ENCODE measurements around the gene ZNF575.

The ZNF575 gene

DNA sequence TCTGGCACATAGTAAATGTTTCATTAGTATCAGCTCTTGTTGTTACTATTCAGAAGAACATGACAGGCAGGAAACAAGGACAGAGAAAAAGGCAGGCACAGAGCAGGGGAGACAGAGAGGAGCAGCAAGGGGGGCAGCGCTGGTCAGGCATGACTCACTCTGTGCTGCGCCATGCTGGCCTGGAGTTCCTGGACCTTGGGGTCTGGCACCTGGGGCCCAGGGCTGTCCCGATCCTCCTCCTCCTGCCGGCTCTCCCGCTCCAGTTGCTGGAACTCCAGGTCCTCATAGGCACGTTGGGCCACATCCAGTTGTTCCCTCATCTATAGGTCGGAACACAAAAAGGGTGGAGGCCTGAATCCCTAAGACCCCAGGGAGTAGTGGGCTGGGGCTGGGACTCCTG, 36.0 kb upstream of the ZNF575 start:
- Histone ChIP-seq H2AFZ (no peak overlapping the region), H3K4me2 (ENCODE audit: low read length) (no peak overlapping the region), H3K4me1 (no peaks in the 10 kb centered on the region), H3K27ac (no peak overlapping the region), H3K27me3 (ENCODE audit: control insufficient read depth, insufficient read depth, low read length) (no peaks in the 10 kb centered on the region), H3K9ac (no peak overlapping the region), H3K4me3 (ENCODE audit: low read depth, low read length) (no peak overlapping the region), H3K79me2 (no peaks in the 10 kb centered on the region), H3K9me3 (ENCODE audit: control insufficient read depth, low read length) (no peaks in the 10 kb centered on the region), H3K36me3 (ENCODE audit: control insufficient read depth, insufficient read depth, low read length) (no peaks in the 10 kb centered on the region)
- TF ChIP-seq CTCF (IDR thresholded peaks at IDR 0.05), result no peak

DNA sequence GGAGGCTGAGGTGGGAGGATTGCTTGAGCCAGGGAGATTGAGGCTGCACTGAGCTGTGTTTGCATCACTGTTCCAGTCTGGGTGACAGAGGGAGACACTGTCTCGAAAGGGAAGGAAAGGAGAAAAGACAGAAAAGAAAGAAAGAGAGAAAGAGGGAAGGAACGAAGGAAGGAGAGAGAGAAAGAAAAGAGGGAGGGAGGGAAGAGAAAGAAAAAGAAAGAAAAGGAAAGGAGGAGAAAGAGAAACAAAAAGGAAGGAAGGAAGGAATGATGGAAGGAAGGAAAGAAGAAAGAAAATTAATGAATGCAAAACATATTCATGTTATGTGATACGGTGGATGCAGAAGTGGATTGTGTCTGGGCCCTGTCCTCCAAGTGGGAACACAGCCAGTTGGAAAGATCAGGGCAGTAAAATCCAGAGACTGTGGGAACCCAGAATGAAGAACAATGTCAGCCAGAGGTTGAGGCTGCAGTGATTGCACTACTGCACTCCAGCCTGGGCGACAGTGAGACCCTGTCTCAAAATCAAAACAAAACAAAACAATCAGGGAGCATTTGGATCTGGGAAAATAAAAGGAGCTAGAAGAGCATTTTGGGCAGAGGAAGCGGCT, 34.6 kb upstream of the ZNF575 start:
- Histone ChIP-seq H3K4me2 (ENCODE audit: low read length) (no peak overlapping the region), H2AFZ (no peak overlapping the region), H3K79me2 (no peaks in the 10 kb centered on the region), H3K36me3 (ENCODE audit: control insufficient read depth, insufficient read depth, low read length) (no peaks in the 10 kb centered on the region), H3K27me3 (ENCODE audit: control insufficient read depth, insufficient read depth, low read length) (no peaks in the 10 kb centered on the region), H3K4me3 (ENCODE audit: low read depth, low read length) (no peak overlapping the region), H3K9ac (no peak overlapping the region), H3K4me1 (no peaks in the 10 kb centered on the region), H3K9me3 (ENCODE audit: control insufficient read depth, low read length) (no peaks in the 10 kb centered on the region), H3K27ac (no peak overlapping the region)
- TF ChIP-seq CTCF (IDR thresholded peaks at IDR 0.05), result no peak

DNA sequence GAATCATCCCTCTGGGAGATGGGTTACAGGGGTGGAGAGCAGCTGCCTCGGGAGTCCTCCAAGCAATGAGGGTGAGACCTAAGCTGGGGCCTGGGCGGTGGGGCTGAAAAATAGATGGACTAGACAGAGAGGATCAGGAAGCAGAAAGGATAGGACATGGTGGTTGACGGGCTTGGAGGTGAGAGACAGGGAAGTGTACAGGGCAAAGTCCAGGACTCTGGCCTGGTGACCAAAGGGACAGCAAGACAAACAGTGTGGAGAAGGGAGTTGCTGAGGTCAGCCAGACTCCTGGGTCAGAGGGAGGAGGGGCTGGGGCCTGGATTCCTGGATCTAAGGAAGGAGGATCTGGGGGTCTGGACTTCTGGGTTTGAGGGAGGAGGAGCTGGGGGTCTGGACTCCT, 33.9 kb upstream of the ZNF575 start:
- H3K36me3 ChIP-seq (ENCODE audit: control insufficient read depth, insufficient read depth, low read length), result no peaks in the 10 kb centered on the region
- no peak overlapping the region for H3K27ac ChIP-seq
- H3K27me3 ChIP-seq (ENCODE audit: control insufficient read depth, insufficient read depth, low read length), result no peaks in the 10 kb centered on the region
- no peak overlapping the region for H2AFZ ChIP-seq
- no peaks in the 10 kb centered on the region for H3K9me3 ChIP-seq (ENCODE audit: control insufficient read depth, low read length)
- no peak overlapping the region for H3K4me3 ChIP-seq (ENCODE audit: low read depth, low read length)
- no peaks in the 10 kb centered on the region for H3K79me2 ChIP-seq
- no peak overlapping the region for H3K4me2 ChIP-seq (ENCODE audit: low read length)
- no peak for TF ChIP-seq CTCF (IDR thresholded peaks at IDR 0.05)
- H3K9ac ChIP-seq, result no peak overlapping the region
- H3K4me1 ChIP-seq, result no peaks in the 10 kb centered on the region

- H3K79me2 ChIP-seq, result no peaks in the 10 kb centered on the region
- no peak overlapping the region for H3K4me2 ChIP-seq (ENCODE audit: low read length)
- no peak overlapping the region for H3K9ac ChIP-seq
- no peaks in the 10 kb centered on the region for H3K36me3 ChIP-seq (ENCODE audit: control insufficient read depth, insufficient read depth, low read length)
- TF ChIP-seq CTCF (IDR thresholded peaks at IDR 0.05), result no peak
- no peaks in the 10 kb centered on the region for H3K27me3 ChIP-seq (ENCODE audit: control insufficient read depth, insufficient read depth, low read length)
- no peak overlapping the region for H2AFZ ChIP-seq
- H3K9me3 ChIP-seq (ENCODE audit: control insufficient read depth, low read length), result no peaks in the 10 kb centered on the region
- no peak overlapping the region for H3K27ac ChIP-seq
- peaks cover 6% of the 10 kb centered on the region for H3K4me1 ChIP-seq
- no peak overlapping the region for H3K4me3 ChIP-seq (ENCODE audit: low read depth, low read length)
These were observed 31.1 kb upstream of the ZNF575 start for GRCh38 chr19:43501661-43502418.
